Measurements from ENCODE around the gene CXXC4. TPM values are rescaled to one million over a fixed set of nuclear protein-coding genes. Genes with fewer than 3 reads are reported as not detected.

Gene CXXC4
- total RNA-seq, 1 donor from 2014 or later = 0.61 TPM

DNA sequence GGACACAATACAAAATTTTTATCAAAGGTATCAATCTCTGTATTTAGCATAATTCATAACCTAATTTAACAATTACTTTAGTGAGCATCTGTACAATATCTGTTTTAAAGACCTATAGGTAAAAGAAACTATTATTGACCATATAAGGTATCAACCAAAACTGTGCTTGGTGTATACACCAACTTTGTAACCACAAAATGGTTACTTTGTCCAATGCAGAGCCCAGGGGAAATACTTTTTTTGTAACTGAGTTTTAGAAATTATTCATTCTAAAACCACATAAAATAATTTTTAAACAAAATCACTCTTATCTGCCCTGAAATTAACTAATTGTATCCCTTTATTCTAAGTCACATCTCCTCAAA, 5.0 kb downstream of the CXXC4 start:
- Histone ChIP-seq H3K9me3 (no peaks in the 10 kb centered on the region), H3K27me3 (peaks cover 15% of the 10 kb centered on the region), H3K27ac (no peak overlapping the region), H3K36me3 (no peaks in the 10 kb centered on the region), H3K4me3 (no peak overlapping the region), H3K4me1 (peaks cover 4% of the 10 kb centered on the region)
- ATAC-seq = no peak
- no peak for TF ChIP-seq CTCF (IDR thresholded peaks at IDR 0.05)
- intact Hi-C loops (cut with DNase I) = no loop called here
- no peak for DNase-seq

- intact Hi-C loops (cut with DNase I) = no loop called here
- peaks cover 4% of the 10 kb centered on the region for H3K4me1 ChIP-seq
- no peak overlapping the region for H3K4me3 ChIP-seq
- H3K27me3 ChIP-seq = peaks cover 8% of the 10 kb centered on the region
- H3K36me3 ChIP-seq = no peaks in the 10 kb centered on the region
- DNase-seq (no peak), ATAC-seq (no peak)
- no peaks in the 10 kb centered on the region for H3K9me3 ChIP-seq
- H3K27ac ChIP-seq = no peak overlapping the region
- TF ChIP-seq CTCF (IDR thresholded peaks at IDR 0.05) = no peak
These were observed 6.5 kb downstream of the CXXC4 start for GRCh38 chr4:104488151-104488550.

GRCh38 chr4:104486716-104487504, 7.8 kb downstream of the CXXC4 start:
- Histone ChIP-seq H3K36me3 (no peaks in the 10 kb centered on the region), H3K27me3 (peaks cover 7% of the 10 kb centered on the region), H3K9me3 (no peaks in the 10 kb centered on the region), H3K4me1 (peaks cover 4% of the 10 kb centered on the region), H3K4me3 (no peak overlapping the region), H3K27ac (no peak overlapping the region)
- TF ChIP-seq CTCF (IDR thresholded peaks at IDR 0.05) = no peak
- no peak for DNase-seq
- intact Hi-C loops (cut with DNase I) = no loop called here
- no peak for ATAC-seq

GRCh38 chr4:104475652-104476051, 19.0 kb downstream of the CXXC4 start:
- no peak for ATAC-seq
- no peak overlapping the region for H3K27ac ChIP-seq
- intact Hi-C loops (cut with DNase I) = no loop called here
- no peaks in the 10 kb centered on the region for H3K36me3 ChIP-seq
- no peak overlapping the region for H3K4me3 ChIP-seq
- no peak for DNase-seq
- peaks cover 4% of the 10 kb centered on the region for H3K27me3 ChIP-seq
- no peak for TF ChIP-seq CTCF (IDR thresholded peaks at IDR 0.05)
- H3K9me3 ChIP-seq = no peaks in the 10 kb centered on the region
- no peaks in the 10 kb centered on the region for H3K4me1 ChIP-seq

DNA sequence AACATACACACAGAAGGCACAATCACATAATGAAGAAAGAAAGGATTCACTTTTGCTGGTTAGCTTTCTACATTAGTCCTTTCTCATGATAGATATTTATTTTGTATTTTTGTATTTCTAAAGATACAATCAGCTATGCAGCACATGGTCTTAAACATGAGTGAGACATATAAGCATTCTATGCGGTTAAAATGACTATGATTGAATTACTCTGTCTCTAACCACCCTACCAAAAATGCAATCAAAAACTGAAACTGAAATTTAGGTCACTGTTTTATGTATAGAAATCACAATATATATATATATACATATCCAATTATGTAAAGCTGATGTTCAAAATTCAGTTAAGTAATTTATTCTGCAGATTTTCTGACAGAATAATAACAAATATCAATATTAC, 21.9 kb downstream of the CXXC4 start:
- Histone ChIP-seq H3K27ac (no peak overlapping the region), H3K36me3 (no peaks in the 10 kb centered on the region), H3K4me1 (no peaks in the 10 kb centered on the region), H3K9me3 (no peaks in the 10 kb centered on the region), H3K27me3 (no peaks in the 10 kb centered on the region), H3K4me3 (no peak overlapping the region)
- DNase-seq = no peak
- TF ChIP-seq CTCF (IDR thresholded peaks at IDR 0.05) = no peak
- intact Hi-C loops (cut with DNase I) = no loop called here
- ATAC-seq = no peak

GRCh38 chr4:104470770-104471169, 23.9 kb downstream of the CXXC4 start:
- DNase-seq (no peak), ATAC-seq (no peak)
- no peak overlapping the region for H3K4me3 ChIP-seq
- H3K27ac ChIP-seq = no peak overlapping the region
- no peaks in the 10 kb centered on the region for H3K36me3 ChIP-seq
- no peaks in the 10 kb centered on the region for H3K4me1 ChIP-seq
- H3K27me3 ChIP-seq = no peaks in the 10 kb centered on the region
- intact Hi-C loops (cut with DNase I) = no loop called here
- TF ChIP-seq CTCF (IDR thresholded peaks at IDR 0.05) = no peak
- H3K9me3 ChIP-seq = no peaks in the 10 kb centered on the region

Data from upper lobe of right lung (tissue), 1 donor.